Stimulated activated naive B cell treated with anti-CD40 and anti-IgM and Interleukin-4, amounts not matched to agents 10 μg/mL and 1 μg/mL and 100 μg/mL, for 72 hours (primary cell): Measurements from ENCODE around the gene RBMS3.
A peak's percentile ranks its signal among the peaks of the same experiment; 100 is the strongest.

Source experiments
- ATAC-seq, 2 donors: fragments of 150-1000 bp; cut with Tn5 transposase; replicated peaks; 2 replicates each; pipeline ENCODE4 v1.10.0; 2021; ENCODE audit warnings: moderate library complexity in 1 of 2
- DNase-seq: peaks from one replicate; pipeline ENCODE4 v3.0.0; 2021
- H3K27ac Mint-ChIP-seq: one replicate; pipeline ENCODE4 v1.8.0; 2022; ENCODE audit warnings: mild to moderate bottlenecking, mixed read lengths
- H3K27me3 Mint-ChIP-seq, 2 donors: one replicate each; pipeline ENCODE4 v1.8.0; 2022; ENCODE audit warnings: mixed read lengths in 2 of 2
- H3K36me3 Mint-ChIP-seq, 2 donors: one replicate each; pipeline ENCODE4 v1.8.0; 2022; ENCODE audit warnings: mixed read lengths in 2 of 2, mild to moderate bottlenecking in 1 of 2
- H3K4me1 Mint-ChIP-seq, 2 donors: one replicate each; pipeline ENCODE4 v1.8.0; 2022; ENCODE audit warnings: mixed read lengths in 2 of 2, mild to moderate bottlenecking in 1 of 2
- H3K4me3 Mint-ChIP-seq, 2 donors: one replicate each; pipeline ENCODE4 v1.8.0; 2022; ENCODE audit warnings: mild to moderate bottlenecking in 2 of 2, mixed read lengths in 2 of 2, moderate library complexity in 1 of 2
- H3K9me3 Mint-ChIP-seq, 2 donors: one replicate each; pipeline ENCODE4 v1.8.0; 2022; ENCODE audit warnings: mixed read lengths in 2 of 2, mild to moderate bottlenecking in 1 of 2

RBMS3 gene

DNA sequence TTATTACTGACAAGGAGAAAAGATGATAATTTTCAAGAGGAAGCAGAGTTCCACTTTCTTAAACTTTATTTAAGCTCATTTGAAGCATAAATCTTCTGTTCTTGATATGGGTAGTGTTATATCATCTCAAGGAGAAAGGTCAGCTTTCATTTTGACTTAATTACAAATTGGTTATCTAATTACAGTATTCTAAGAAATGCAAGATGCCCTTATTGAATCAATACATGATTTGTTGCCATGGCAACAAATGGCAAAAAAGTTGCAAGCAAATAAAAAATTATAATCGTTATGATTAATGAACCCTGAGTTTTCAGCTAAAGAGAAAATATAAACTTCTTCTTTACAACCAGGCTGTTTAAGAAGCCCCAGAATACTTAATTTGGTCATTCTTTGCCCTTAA is 622.7 kb downstream of the RBMS3 start:
- DNase-seq = no peak
- Mint-ChIP-seq H3K27me3 (peaks cover 0 to 5% of the 10 kb centered on the region in 2 donors), H3K36me3 (no peaks in the 10 kb centered on the region), H3K4me1 (no peaks in the 10 kb centered on the region), H3K27ac (no peak overlapping the region), H3K9me3 (peaks cover 0 to 1% of the 10 kb centered on the region in 2 donors), H3K4me3 (no peak overlapping the region)
- no peak for ATAC-seq

- Mint-ChIP-seq H3K27me3 (no peaks in the 10 kb centered on the region), H3K9me3 (peaks cover 0 to 1% of the 10 kb centered on the region in 2 donors), H3K4me3 (no peak overlapping the region), H3K27ac (no peak overlapping the region), H3K4me1 (no peaks in the 10 kb centered on the region), H3K36me3 (no peaks in the 10 kb centered on the region)
- DNase-seq (no peak), ATAC-seq (no peak)
These were observed 626.0 kb downstream of the RBMS3 start for GRCh38 chr3:29906906-29907305.

GRCh38 chr3:29912600-29913288 is 631.9 kb downstream of the RBMS3 start:
- no peak overlapping the region for H3K4me3 Mint-ChIP-seq
- H3K4me1 Mint-ChIP-seq = no peaks in the 10 kb centered on the region
- ATAC-seq = no peak
- no peaks in the 10 kb centered on the region for H3K27me3 Mint-ChIP-seq
- no peaks in the 10 kb centered on the region for H3K36me3 Mint-ChIP-seq
- DNase-seq = no peak
- H3K9me3 Mint-ChIP-seq = no peaks in the 10 kb centered on the region
- no peak overlapping the region for H3K27ac Mint-ChIP-seq

- no peak for DNase-seq
- H3K4me3 Mint-ChIP-seq = no peak overlapping the region
- H3K4me1 Mint-ChIP-seq = no peaks in the 10 kb centered on the region
- H3K9me3 Mint-ChIP-seq = no peaks in the 10 kb centered on the region
- no peaks in the 10 kb centered on the region for H3K36me3 Mint-ChIP-seq
- H3K27me3 Mint-ChIP-seq = no peaks in the 10 kb centered on the region
- H3K27ac Mint-ChIP-seq = no peak overlapping the region
- ATAC-seq = no peak
These were observed 634.1 kb downstream of the RBMS3 start for GRCh38 chr3:29914861-29915524.

DNA sequence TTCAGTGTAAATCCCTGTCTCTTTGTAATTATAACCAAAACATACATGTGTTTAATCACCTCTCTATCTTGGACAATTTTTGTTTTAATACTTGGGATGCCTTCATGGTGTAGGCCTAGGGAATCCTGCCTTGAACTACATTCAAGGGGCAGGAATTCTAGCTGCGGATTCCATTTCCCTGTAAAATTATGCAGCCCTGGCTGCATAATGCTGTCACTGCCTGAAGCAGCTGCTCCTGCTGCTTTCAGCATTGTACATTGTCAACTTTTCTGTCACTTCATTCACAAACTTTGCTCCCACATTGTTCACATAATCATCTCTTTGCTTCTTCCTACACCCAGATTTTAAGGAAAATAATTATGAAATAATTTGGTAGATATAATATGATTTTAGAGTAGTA is 638.7 kb downstream of the RBMS3 start:
- Mint-ChIP-seq H3K27ac (no peak overlapping the region), H3K27me3 (peaks cover 0 to 5% of the 10 kb centered on the region in 2 donors), H3K4me1 (no peaks in the 10 kb centered on the region), H3K4me3 (no peak overlapping the region), H3K9me3 (no peaks in the 10 kb centered on the region), H3K36me3 (no peaks in the 10 kb centered on the region)
- ATAC-seq (no peak), DNase-seq (no peak)

DNA sequence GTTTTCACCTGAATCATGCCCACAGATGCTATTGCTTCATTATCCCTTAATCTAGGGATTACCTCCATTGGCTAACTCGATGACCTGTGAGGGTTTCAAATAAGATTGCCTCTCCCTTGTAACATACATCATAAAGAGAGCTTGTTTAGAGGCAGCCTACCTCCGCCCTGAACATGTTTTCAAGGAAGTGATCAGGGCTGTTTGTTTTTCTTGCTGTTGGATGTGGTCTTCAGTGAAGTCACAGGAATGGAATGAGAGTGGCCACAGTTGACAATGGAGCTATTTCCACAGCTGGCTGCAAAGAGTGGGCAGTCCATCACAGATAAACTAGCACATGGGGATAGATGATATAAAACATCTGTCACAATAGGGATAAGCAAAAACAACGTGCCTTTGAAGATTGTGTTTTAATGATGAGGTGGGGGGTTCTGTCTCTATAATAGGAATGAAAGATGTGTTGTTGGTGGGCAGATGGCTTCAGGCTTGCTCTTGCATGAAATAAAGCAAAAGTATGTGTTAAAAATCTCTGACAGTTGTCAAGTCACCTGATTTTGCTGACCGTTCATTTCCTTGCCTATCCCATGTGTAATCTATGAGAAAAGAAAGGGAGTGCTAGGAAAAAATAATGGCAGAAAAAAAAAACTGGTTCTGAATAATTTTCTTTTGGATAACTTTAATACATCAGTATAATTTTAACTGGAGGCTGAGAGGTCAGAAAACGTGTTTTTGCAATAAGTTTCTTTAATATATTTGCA is 642.3 kb downstream of the RBMS3 start:
- ATAC-seq (no peak), DNase-seq (no peak)
- Mint-ChIP-seq H3K4me3 (no peak overlapping the region), H3K9me3 (no peaks in the 10 kb centered on the region), H3K4me1 (no peaks in the 10 kb centered on the region), H3K27me3 (peaks cover 0 to 5% of the 10 kb centered on the region in 2 donors), H3K36me3 (no peaks in the 10 kb centered on the region), H3K27ac (no peak overlapping the region)

DNA sequence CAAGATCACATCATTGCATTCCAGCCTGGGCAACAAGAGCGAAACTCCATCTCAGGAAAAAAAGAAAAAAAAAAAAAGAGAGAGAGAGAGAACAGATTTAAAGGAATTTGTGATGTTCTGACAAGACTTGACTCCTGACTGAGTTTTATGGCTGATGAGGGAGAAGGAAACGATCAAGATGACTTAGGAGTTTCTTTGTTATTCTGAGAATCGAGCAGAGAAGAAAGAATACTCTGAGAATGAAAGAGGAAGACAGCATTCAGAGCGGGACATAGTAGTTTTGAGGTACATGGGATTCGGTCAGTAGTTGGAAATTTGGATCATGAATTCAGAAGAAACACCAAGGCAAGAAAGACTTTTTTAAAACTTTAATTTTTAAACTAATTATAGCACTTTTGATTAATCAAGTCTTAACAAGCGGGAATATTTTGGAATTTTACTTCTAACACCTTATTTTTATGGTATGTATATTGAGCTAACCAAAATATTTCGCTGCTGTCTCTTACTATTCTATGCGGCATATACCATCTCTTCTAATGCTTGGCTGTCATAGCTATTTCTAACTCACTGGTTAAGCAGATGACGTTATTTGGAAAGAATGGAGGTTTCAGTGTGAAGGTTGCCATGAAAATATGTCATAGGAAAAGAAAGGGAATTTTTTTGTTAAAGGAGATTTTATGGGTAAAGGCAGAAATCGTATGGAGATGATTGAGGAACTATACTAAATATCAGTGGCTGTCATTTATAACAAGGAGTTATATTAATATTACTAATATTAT is 644.1 kb downstream of the RBMS3 start:
- DNase-seq = no peak
- H3K9me3 Mint-ChIP-seq = no peaks in the 10 kb centered on the region
- peaks cover 0 to 5% of the 10 kb centered on the region in 2 donors for H3K27me3 Mint-ChIP-seq
- no peaks in the 10 kb centered on the region for H3K4me1 Mint-ChIP-seq
- H3K36me3 Mint-ChIP-seq = no peaks in the 10 kb centered on the region
- H3K4me3 Mint-ChIP-seq = no peak overlapping the region
- H3K27ac Mint-ChIP-seq = no peak overlapping the region
- ATAC-seq = no peak

GRCh38 chr3:29926378-29926777 is 645.5 kb downstream of the RBMS3 start:
- Mint-ChIP-seq H3K36me3 (no peaks in the 10 kb centered on the region), H3K4me3 (no peak overlapping the region), H3K27ac (no peak overlapping the region), H3K9me3 (no peaks in the 10 kb centered on the region), H3K4me1 (no peaks in the 10 kb centered on the region), H3K27me3 (peaks cover 2 to 5% of the 10 kb centered on the region in 2 donors)
- ATAC-seq = no peak
- DNase-seq = no peak

- DNase-seq = no peak
- H3K27ac Mint-ChIP-seq = no peak overlapping the region
- H3K36me3 Mint-ChIP-seq = no peaks in the 10 kb centered on the region
These were observed 651.9 kb downstream of the RBMS3 start for GRCh38 chr3:29932696-29933325.

GRCh38 chr3:29933802-29934490 is 653.1 kb downstream of the RBMS3 start:
- H3K9me3 Mint-ChIP-seq = no peaks in the 10 kb centered on the region
- H3K4me1 Mint-ChIP-seq = no peaks in the 10 kb centered on the region

More at GRCh38 chr3:29932696-29933325, 651.9 kb downstream of the RBMS3 start:
- Mint-ChIP-seq H3K4me3 (no peak overlapping the region), H3K4me1 (no peaks in the 10 kb centered on the region), H3K27me3 (peaks cover 0 to 4% of the 10 kb centered on the region in 2 donors), H3K9me3 (no peaks in the 10 kb centered on the region)
- no peak for ATAC-seq

DNA sequence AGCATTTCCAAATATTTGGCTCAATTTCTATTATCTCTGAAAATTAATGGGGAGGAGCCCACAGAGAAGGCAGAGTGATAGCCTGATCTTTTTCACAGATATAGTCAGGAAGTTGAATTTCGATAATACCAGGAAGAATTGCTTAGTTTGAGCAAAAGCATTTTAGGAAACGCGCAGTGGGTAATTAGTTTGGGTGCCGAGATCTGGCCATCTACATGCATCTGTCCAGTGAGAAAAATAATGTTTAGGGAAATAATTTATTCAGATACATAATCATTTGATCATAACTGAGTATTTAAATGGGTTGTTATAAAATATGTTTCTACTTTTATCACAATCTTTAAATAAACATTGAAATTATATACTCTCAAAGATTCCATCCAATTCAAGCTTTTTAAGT is 653.9 kb downstream of the RBMS3 start:
- Mint-ChIP-seq H3K36me3 (no peaks in the 10 kb centered on the region), H3K4me1 (no peaks in the 10 kb centered on the region), H3K27ac (no peak overlapping the region), H3K4me3 (no peak overlapping the region), H3K27me3 (peaks cover 4 to 7% of the 10 kb centered on the region in 2 donors), H3K9me3 (no peaks in the 10 kb centered on the region)
- no peak for ATAC-seq
- no peak for DNase-seq

More at GRCh38 chr3:29933802-29934490, 653.1 kb downstream of the RBMS3 start:
- Mint-ChIP-seq H3K27ac (no peak overlapping the region), H3K4me3 (no peak overlapping the region), H3K27me3 (peaks cover 0 to 4% of the 10 kb centered on the region in 2 donors), H3K36me3 (no peaks in the 10 kb centered on the region)
- no peak for ATAC-seq
- DNase-seq = no peak

DNA sequence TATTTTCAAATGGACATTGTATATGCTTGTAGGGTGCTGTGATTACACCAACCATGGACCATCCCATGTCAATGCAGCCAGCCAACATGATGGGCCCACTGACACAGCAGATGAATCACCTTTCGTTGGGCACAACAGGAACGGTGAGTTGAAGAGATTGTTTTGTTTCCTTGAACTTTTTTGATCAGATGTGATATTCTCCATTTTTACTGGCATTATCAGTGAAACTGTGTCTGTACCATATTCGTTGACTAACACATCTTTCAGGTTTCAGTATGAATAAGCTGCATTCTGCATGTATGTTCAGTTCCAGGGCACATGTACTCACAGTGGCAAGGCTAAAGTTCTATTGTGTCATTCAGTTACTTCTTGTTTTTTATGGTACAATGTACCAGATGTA is 655.2 kb downstream of the RBMS3 start:
- Mint-ChIP-seq H3K9me3 (peaks cover 0 to 2% of the 10 kb centered on the region in 2 donors), H3K4me3 (no peak overlapping the region), H3K36me3 (no peaks in the 10 kb centered on the region), H3K27ac (no peak overlapping the region), H3K4me1 (no peaks in the 10 kb centered on the region), H3K27me3 (peaks cover 8 to 10% of the 10 kb centered on the region in 2 donors)
- DNase-seq (no peak), ATAC-seq (peak in 1 of 2 donors; percentile 36)

- H3K9me3 Mint-ChIP-seq = peaks cover 0 to 2% of the 10 kb centered on the region in 2 donors
- H3K36me3 Mint-ChIP-seq = no peaks in the 10 kb centered on the region
- no peak overlapping the region for H3K4me3 Mint-ChIP-seq
- H3K4me1 Mint-ChIP-seq = no peaks in the 10 kb centered on the region
- DNase-seq = no peak
- H3K27ac Mint-ChIP-seq = no peak overlapping the region
- no peak for ATAC-seq
- peaks cover 6 to 8% of the 10 kb centered on the region in 2 donors for H3K27me3 Mint-ChIP-seq
These were observed 655.9 kb downstream of the RBMS3 start for GRCh38 chr3:29936766-29937165.
